T-helper 9 cell (primary cell): ENCODE measurements around the gene LGR6.
"Not testable (repeated sequence)": the region's sequence is repeated elsewhere in the genome, so short reads cannot be mapped to it uniquely, and the experiment has no call there.

Source experiments
- DNase-seq: peaks from one replicate; pipeline ENCODE4 v3.0.0-alpha.2; 2020

LGR6 gene

GRCh38 chr1:202349206-202349928 is 155.8 kb downstream of the LGR6 start:
- no peak for DNase-seq

DNA sequence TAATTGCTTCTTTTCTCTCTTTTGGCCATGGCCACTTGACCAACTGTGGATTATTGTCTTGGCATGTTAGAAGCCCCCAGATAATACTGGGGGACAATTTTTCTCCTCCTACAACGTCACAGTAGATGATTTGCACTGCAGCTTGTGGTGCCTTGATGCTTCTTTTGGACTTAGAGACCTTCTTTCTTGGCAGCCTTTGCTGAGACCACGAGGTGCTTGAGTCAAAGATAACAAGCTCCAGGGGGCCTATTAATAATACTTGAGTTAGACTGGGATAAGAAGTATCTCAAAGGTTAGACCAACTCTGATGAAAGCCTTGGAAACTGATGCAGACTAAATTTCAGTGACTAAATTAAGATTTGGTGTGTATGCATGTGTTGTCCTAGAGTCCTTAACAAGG is 158.1 kb downstream of the LGR6 start:
- DNase-seq = no peak

DNA sequence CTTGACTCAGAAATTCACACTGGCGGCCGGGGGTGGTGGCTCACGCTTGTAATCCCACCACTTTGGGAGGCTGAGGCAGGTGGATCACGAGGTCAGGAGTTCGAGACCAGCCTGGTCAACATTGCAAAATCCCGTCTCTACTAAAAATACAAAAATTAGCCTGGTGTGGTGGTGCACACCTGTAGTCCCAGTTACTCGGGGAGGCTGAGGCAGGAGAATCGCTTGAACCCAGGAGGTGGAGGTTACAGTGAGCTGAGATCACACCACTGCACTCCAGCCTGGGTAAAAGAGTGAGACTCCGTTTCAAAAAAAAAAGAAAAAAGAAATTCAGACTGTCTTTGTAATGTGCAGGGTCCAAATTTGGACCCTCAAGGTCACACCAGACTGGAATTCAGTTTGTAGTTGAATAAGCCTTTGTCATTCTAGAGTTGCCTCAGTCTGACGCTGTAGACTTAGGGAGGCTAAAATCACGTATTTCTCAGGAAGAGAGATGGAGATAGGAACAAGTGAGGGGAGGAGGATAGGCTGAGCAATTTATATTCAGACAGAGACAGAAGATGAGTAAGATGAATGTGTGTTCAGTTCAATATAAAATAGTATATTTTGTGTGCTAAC is 159.1 kb downstream of the LGR6 start:
- not testable (repeated sequence) for DNase-seq

- DNase-seq = no peak
Observed at GRCh38 chr1:202355944-202356553, 162.4 kb downstream of the LGR6 start.

DNA sequence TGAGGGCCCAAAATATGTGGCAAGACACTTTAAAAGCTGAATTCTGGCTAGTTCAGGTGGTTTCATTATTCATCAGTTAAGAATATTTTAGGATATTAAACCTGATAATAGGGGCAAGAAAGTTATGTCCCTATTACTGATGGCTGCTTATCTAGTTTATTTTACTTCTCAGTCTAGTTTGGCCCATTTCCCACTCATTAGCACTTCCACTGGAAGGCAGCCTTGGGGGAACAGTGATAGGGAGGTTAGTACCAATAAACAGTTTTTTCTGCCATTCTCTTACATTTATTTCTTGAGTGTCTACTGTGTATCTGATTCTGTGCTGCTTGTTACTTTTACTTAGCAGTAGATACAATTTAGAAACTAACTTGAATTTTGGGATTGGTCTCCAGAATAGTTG is 163.9 kb downstream of the LGR6 start:
- DNase-seq = no peak

DNA sequence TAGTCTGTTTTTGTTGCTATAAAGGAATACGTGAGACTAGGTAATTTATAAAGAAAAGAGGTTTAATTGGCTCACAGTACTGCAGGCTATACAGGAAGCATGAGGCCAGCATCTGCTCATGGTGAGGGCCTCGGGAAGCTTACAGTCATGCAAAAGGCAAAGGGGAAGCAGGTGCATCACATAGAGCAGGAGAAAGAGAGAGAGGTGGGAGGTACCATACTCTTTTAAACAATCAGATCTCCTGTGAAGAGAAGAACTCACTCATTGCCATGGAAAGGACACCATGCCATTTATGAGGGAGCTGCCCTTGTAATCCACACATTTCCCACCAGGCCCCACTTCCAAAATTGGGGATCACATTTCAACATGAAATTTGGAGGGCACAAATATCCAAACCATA is 167.6 kb downstream of the LGR6 start:
- DNase-seq = no peak

GRCh38 chr1:202361701-202362100 is 168.1 kb downstream of the LGR6 start:
- no peak for DNase-seq

DNA sequence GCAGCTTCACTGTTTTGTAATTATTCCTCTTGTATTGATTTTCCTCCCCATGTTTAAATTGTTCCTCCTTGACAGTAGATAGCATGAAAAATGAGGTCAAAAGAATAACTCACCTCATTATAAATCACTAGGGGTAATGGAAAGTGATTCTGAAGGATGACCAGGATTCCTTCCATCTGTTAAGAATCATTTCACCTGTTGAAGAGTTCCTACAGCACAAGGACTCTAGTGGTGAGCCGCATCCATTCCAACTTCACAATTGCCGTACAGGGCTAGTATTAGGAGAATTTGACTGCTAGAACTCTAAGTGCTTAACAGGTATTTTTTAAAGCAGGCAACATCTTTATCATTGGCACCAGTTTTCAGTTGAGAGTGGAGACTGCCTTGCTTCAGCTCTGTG is 168.6 kb downstream of the LGR6 start:
- DNase-seq = no peak

DNA sequence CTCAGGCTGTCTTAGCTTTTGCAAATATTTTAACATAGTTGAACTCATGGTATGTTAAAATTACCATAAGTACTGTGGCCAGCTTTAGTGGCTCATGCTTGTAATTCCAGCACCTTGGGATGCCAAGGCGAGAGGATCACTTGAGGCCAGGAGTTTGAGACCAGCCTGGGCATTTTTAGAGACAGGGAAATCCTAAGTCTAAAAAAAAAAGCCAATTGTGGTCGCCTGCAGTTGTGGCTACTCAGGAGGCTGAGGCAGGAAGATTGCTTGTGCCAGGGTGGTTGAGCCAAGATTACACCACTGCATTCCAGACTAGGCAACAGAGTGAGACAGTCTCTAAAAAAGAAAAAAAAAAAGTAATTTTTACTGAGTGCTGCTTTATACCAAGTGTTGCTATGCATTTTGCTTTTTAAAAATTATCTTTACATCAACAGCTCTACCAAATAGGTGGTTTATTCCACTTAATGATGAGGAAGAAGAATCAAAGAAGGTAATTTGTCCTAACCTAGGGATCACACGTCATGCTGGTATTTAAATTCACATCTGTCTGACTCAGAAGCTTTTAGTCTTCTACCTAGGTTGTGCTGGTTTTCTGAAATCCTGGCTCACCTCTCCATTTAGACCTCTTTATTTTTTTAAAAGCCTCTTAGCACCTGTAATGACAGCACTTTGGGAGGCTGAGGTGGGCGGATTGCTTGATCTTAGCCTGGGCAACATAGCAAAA is 171.7 kb downstream of the LGR6 start:
- no peak for DNase-seq

- no peak for DNase-seq
Observed at GRCh38 chr1:202367271-202367670, 173.7 kb downstream of the LGR6 start.
